GM19025 (cell line): ENCODE measurements around the gene COL2A1.

Source experiments
- ATAC-seq: cut with Tn5 transposase; IDR thresholded peaks from one replicate; pipeline ENCODE4 v1.9.1; 2021; ENCODE audit warnings: mild to moderate bottlenecking, low read depth, moderate library complexity; ENCODE audit not compliant: unreplicated experiment

Gene COL2A1

GRCh38 chr12:48004053-48004941 lies at the start of gene COL2A1:
Gene COL2A1 (minus strand): TSS chr12:48004476. CDS start chr12:48004321, 155 bp downstream.
- no peak for ATAC-seq

- no peak for ATAC-seq
Observed at GRCh38 chr12:48053883-48054282, 49.6 kb upstream of the COL2A1 start.

GRCh38 chr12:48053122-48053521 lies 48.8 kb upstream of the COL2A1 start:
- ATAC-seq: no peak

GRCh38 chr12:48051681-48052080 lies 47.4 kb upstream of the COL2A1 start:
- no peak for ATAC-seq

GRCh38 chr12:48050174-48050573 lies 45.9 kb upstream of the COL2A1 start:
- ATAC-seq: no peak

GRCh38 chr12:48045965-48046518 lies 41.8 kb upstream of the COL2A1 start:
- no peak for ATAC-seq

- no peak for ATAC-seq
Observed at GRCh38 chr12:48045061-48045846, 41.0 kb upstream of the COL2A1 start.

GRCh38 chr12:48044396-48044795 lies 40.1 kb upstream of the COL2A1 start:
- no peak for ATAC-seq

GRCh38 chr12:48043771-48044170 lies 39.5 kb upstream of the COL2A1 start:
- no peak for ATAC-seq

- no peak for ATAC-seq
Observed at GRCh38 chr12:48041591-48042423, 37.5 kb upstream of the COL2A1 start.

- ATAC-seq: no peak
Observed at GRCh38 chr12:48040354-48040753, 36.1 kb upstream of the COL2A1 start.

GRCh38 chr12:48039151-48039550 lies 34.9 kb upstream of the COL2A1 start:
- ATAC-seq: no peak

GRCh38 chr12:48038085-48038484 lies 33.8 kb upstream of the COL2A1 start:
- ATAC-seq: no peak

- no peak for ATAC-seq
Observed at GRCh38 chr12:48037267-48037915, 33.1 kb upstream of the COL2A1 start.

GRCh38 chr12:48036818-48037217 lies 32.5 kb upstream of the COL2A1 start:
- ATAC-seq: no peak

GRCh38 chr12:48034835-48035805 lies 30.8 kb upstream of the COL2A1 start:
- ATAC-seq: no peak

GRCh38 chr12:48033451-48033850 lies 29.2 kb upstream of the COL2A1 start:
- ATAC-seq: no peak

GRCh38 chr12:48032597-48032996 lies 28.3 kb upstream of the COL2A1 start:
- ATAC-seq: no peak
